ENCODE results near the gene SLK. TPM values are rescaled to one million over a fixed set of nuclear protein-coding genes. Genes with fewer than 3 reads are reported as not detected.
A peak's percentile ranks its signal among the peaks of the same experiment; 100 is the strongest.

SLK gene
- total RNA-seq, 3 donors from 2014 or later, result 45.7 to 75.8 (median 46.7) TPM

- H3K36me3 ChIP-seq (ENCODE audit: low read depth), result peaks cover 7% of the 10 kb centered on the region
- no peaks in the 10 kb centered on the region for H3K9me3 ChIP-seq
- H3K4me3 ChIP-seq, result no peak overlapping the region
- no peaks in the 10 kb centered on the region for H3K4me1 ChIP-seq (ENCODE audit: low read depth)
- TF ChIP-seq CTCF (IDR thresholded peaks at IDR 0.05), result no peak
- ATAC-seq (no peak), DNase-seq (no peak)
- intact Hi-C loops (cut with DNase I, micrococcal nuclease), result no loop called here
Observed at GRCh38 chr10:104021246-104021645, 54.3 kb downstream of the SLK start.

GRCh38 chr10:104022026-104022425 is 55.1 kb downstream of the SLK start:
- Histone ChIP-seq H3K4me1 (ENCODE audit: low read depth) (no peaks in the 10 kb centered on the region), H3K9me3 (no peaks in the 10 kb centered on the region), H3K4me3 (no peak overlapping the region), H3K36me3 (ENCODE audit: low read depth) (peaks cover 7% of the 10 kb centered on the region)
- DNase-seq (no peak), ATAC-seq (no peak)
- TF ChIP-seq CTCF (IDR thresholded peaks at IDR 0.05), result no peak
- intact Hi-C loops (cut with DNase I, micrococcal nuclease), result no loop called here

GRCh38 chr10:104025524-104025923 is 58.6 kb downstream of the SLK start:
- no peak overlapping the region for H3K4me3 ChIP-seq
- no peaks in the 10 kb centered on the region for H3K4me1 ChIP-seq (ENCODE audit: low read depth)
- no peak for DNase-seq
- no peak for TF ChIP-seq CTCF (IDR thresholded peaks at IDR 0.05)
- peaks cover 7% of the 10 kb centered on the region for H3K36me3 ChIP-seq (ENCODE audit: low read depth)
- intact Hi-C loops (cut with DNase I, micrococcal nuclease), result no loop called here
- no peak for ATAC-seq
- H3K9me3 ChIP-seq, result no peaks in the 10 kb centered on the region

GRCh38 chr10:104026762-104027161 is 59.8 kb downstream of the SLK start:
- intact Hi-C loops (cut with DNase I, micrococcal nuclease), result no loop called here
- ATAC-seq, result no peak
- H3K4me3 ChIP-seq, result no peak overlapping the region
- TF ChIP-seq CTCF (IDR thresholded peaks at IDR 0.05), result no peak
- H3K9me3 ChIP-seq, result no peaks in the 10 kb centered on the region
- no peak for DNase-seq
- peaks cover 7% of the 10 kb centered on the region for H3K36me3 ChIP-seq (ENCODE audit: low read depth)
- no peaks in the 10 kb centered on the region for H3K4me1 ChIP-seq (ENCODE audit: low read depth)

- Histone ChIP-seq H3K36me3 (ENCODE audit: low read depth) (no peaks in the 10 kb centered on the region), H3K4me3 (no peak overlapping the region), H3K4me1 (ENCODE audit: low read depth) (no peaks in the 10 kb centered on the region), H3K9me3 (no peaks in the 10 kb centered on the region)
- intact Hi-C loops (cut with DNase I, micrococcal nuclease), result no loop called here
- ATAC-seq, result peak; percentile 74
- TF ChIP-seq CTCF (IDR thresholded peaks at IDR 0.05), result no peak
- DNase-seq, result no peak
Observed at GRCh38 chr10:104028146-104028545, 61.2 kb downstream of the SLK start.

- no peak overlapping the region for H3K4me3 ChIP-seq
- H3K36me3 ChIP-seq (ENCODE audit: low read depth), result no peaks in the 10 kb centered on the region
- no peaks in the 10 kb centered on the region for H3K4me1 ChIP-seq (ENCODE audit: low read depth)
- intact Hi-C loops (cut with DNase I, micrococcal nuclease), result no loop called here
- DNase-seq (no peak), ATAC-seq (no peak)
- no peaks in the 10 kb centered on the region for H3K9me3 ChIP-seq
- TF ChIP-seq CTCF (IDR thresholded peaks at IDR 0.05), result no peak
Observed at GRCh38 chr10:104028823-104029520, 62.0 kb downstream of the SLK start.
